Epithelial cell of esophagus (primary cell): ENCODE results near the gene ONECUT1.
A peak's percentile ranks its signal among the peaks of the same experiment; 100 is the strongest.

Experiments
- DNase-seq: peaks from one replicate; pipeline ENCODE4 v3.0.0; 2010; ENCODE audit warnings: low read depth
- H3K4me3 ChIP-seq: 2 replicates; pipeline ENCODE4 v1.5.1; 2011; ENCODE audit warnings: mild to moderate bottlenecking, low read length, control low read depth
- CTCF ChIP-seq: IDR thresholded peaks from 2 replicates; pipeline ENCODE4 v1.5.1; 2011; ENCODE audit warnings: low read depth, mild to moderate bottlenecking, low read length, control low read depth, inconsistent platforms; ENCODE audit not compliant: insufficient read depth; ENCODE audit errors: missing control alignments

Gene ONECUT1

GRCh38 chr15:52784799-52785671 is 5.1 kb downstream of the ONECUT1 start:
- no peak for TF ChIP-seq CTCF
- no peak for DNase-seq
- no peak overlapping the region for H3K4me3 ChIP-seq

- H3K4me3 ChIP-seq: no peak overlapping the region
- DNase-seq: no peak
- no peak for TF ChIP-seq CTCF
Observed at GRCh38 chr15:52783929-52784798, 6.0 kb downstream of the ONECUT1 start.

- DNase-seq: no peak
- no peak for TF ChIP-seq CTCF
- no peak overlapping the region for H3K4me3 ChIP-seq
Observed at GRCh38 chr15:52783191-52783829, 6.8 kb downstream of the ONECUT1 start.

GRCh38 chr15:52782514-52782913 is 7.6 kb downstream of the ONECUT1 start:
- no peak for DNase-seq
- H3K4me3 ChIP-seq: no peak overlapping the region
- TF ChIP-seq CTCF: no peak

- TF ChIP-seq CTCF: peak; percentile 93
- peak; percentile 62 for DNase-seq
- H3K4me3 ChIP-seq: no peak overlapping the region
Observed at GRCh38 chr15:52780172-52780980, 9.8 kb downstream of the ONECUT1 start.

- DNase-seq: no peak
- H3K4me3 ChIP-seq: no peak overlapping the region
- TF ChIP-seq CTCF: no peak
Observed at GRCh38 chr15:52778457-52778856, 11.7 kb downstream of the ONECUT1 start.
